ENCODE data around the gene LRRC8D. TPM values are rescaled to one million over a fixed set of nuclear protein-coding genes. Genes with fewer than 3 reads are reported as not detected.

LRRC8D gene
- total RNA-seq, 1 donor from 2014 or later: 1.3 TPM

GRCh38 chr1:89903550-89903949, 82.7 kb downstream of the LRRC8D start:
- intact Hi-C loops (cut with DNase I): no loop called here
- DNase-seq (ENCODE audit: low spot score in 2 of 2): no peak
- no peak overlapping the region for H3K27ac ChIP-seq
- no peaks in the 10 kb centered on the region for H3K9me3 ChIP-seq
- no peak for TF ChIP-seq CTCF (IDR thresholded peaks at IDR 0.05)
- H3K27me3 ChIP-seq: no peaks in the 10 kb centered on the region
- H3K4me3 ChIP-seq: no peak overlapping the region
- H3K36me3 ChIP-seq: no peaks in the 10 kb centered on the region
- peaks cover 0 to 4% of the 10 kb centered on the region in 2 donors for H3K4me1 ChIP-seq

GRCh38 chr1:89904219-89904980, 83.6 kb downstream of the LRRC8D start:
- H3K27me3 ChIP-seq: no peaks in the 10 kb centered on the region
- no peak for DNase-seq (ENCODE audit: low spot score in 2 of 2)
- intact Hi-C loops (cut with DNase I): no loop called here
- no peaks in the 10 kb centered on the region for H3K36me3 ChIP-seq
- no peak overlapping the region for H3K4me3 ChIP-seq
- peaks cover 0 to 4% of the 10 kb centered on the region in 2 donors for H3K4me1 ChIP-seq
- H3K9me3 ChIP-seq: no peaks in the 10 kb centered on the region
- TF ChIP-seq CTCF (IDR thresholded peaks at IDR 0.05): no peak
- no peak overlapping the region for H3K27ac ChIP-seq

- Histone ChIP-seq H3K27ac (no peak overlapping the region), H3K36me3 (no peaks in the 10 kb centered on the region), H3K27me3 (no peaks in the 10 kb centered on the region), H3K9me3 (no peaks in the 10 kb centered on the region), H3K4me3 (no peak overlapping the region), H3K4me1 (peaks cover 0 to 4% of the 10 kb centered on the region in 2 donors)
- no peak for DNase-seq (ENCODE audit: low spot score in 2 of 2)
- TF ChIP-seq CTCF (IDR thresholded peaks at IDR 0.05): no peak
- intact Hi-C loops (cut with DNase I): no loop called here
Measured at GRCh38 chr1:89905395-89906058, 84.7 kb downstream of the LRRC8D start.

- H3K4me1 ChIP-seq: peaks cover 0 to 4% of the 10 kb centered on the region in 2 donors
- intact Hi-C loops (cut with DNase I): no loop called here
Measured at GRCh38 chr1:89906088-89906487, 85.3 kb downstream of the LRRC8D start.

GRCh38 chr1:89907727-89908212, 86.9 kb downstream of the LRRC8D start:
- DNase-seq (ENCODE audit: low spot score in 2 of 2): no peak
- intact Hi-C loops (cut with DNase I): no loop called here
- Histone ChIP-seq H3K4me1 (peaks cover 0 to 4% of the 10 kb centered on the region in 2 donors), H3K9me3 (no peaks in the 10 kb centered on the region), H3K27ac (no peak overlapping the region), H3K4me3 (no peak overlapping the region), H3K27me3 (no peaks in the 10 kb centered on the region), H3K36me3 (no peaks in the 10 kb centered on the region)
- no peak for TF ChIP-seq CTCF (IDR thresholded peaks at IDR 0.05)

More at GRCh38 chr1:89906088-89906487, 85.3 kb downstream of the LRRC8D start:
- no peak for DNase-seq (ENCODE audit: low spot score in 2 of 2)
- no peaks in the 10 kb centered on the region for H3K27me3 ChIP-seq
- no peak overlapping the region for H3K4me3 ChIP-seq
- no peak for TF ChIP-seq CTCF (IDR thresholded peaks at IDR 0.05)
- H3K36me3 ChIP-seq: no peaks in the 10 kb centered on the region
- no peaks in the 10 kb centered on the region for H3K9me3 ChIP-seq
- peak overlapping the region in 1 of 2 donors; percentile 29 for H3K27ac ChIP-seq
